Measurements from ENCODE around the gene RPS28.
"Not testable (repeated sequence)": the region's sequence is repeated elsewhere in the genome, so short reads cannot be mapped to it uniquely, and the experiment has no call there.

Gene RPS28

GRCh38 chr19:8342684-8343482, 21.6 kb downstream of the RPS28 start, which contains the start of gene KANK3:
Gene KANK3 (minus strand): TSS chr19:8343262. CDS start chr19:8337828, 5,434 bp downstream.
- DNase-seq (ENCODE audit: low spot score) = peak; percentile 95

GRCh38 chr19:8343483-8343844, 22.2 kb downstream of the RPS28 start:
- no peak for DNase-seq (ENCODE audit: low spot score)

GRCh38 chr19:8349629-8350372, 28.5 kb downstream of the RPS28 start:
- not testable (repeated sequence) for DNase-seq (ENCODE audit: low spot score)

GRCh38 chr19:8352134-8352827, 31.0 kb downstream of the RPS28 start:
- no peak for DNase-seq (ENCODE audit: low spot score)

GRCh38 chr19:8352845-8353244, 31.5 kb downstream of the RPS28 start:
- not testable (repeated sequence) for DNase-seq (ENCODE audit: low spot score)

- DNase-seq (ENCODE audit: low spot score) = no peak
Observed at GRCh38 chr19:8355631-8356402, 34.5 kb downstream of the RPS28 start.

GRCh38 chr19:8357007-8357521, 35.8 kb downstream of the RPS28 start:
- DNase-seq (ENCODE audit: low spot score) = no peak

GRCh38 chr19:8358948-8359347, 37.7 kb downstream of the RPS28 start:
- DNase-seq (ENCODE audit: low spot score) = no peak

- no peak for DNase-seq (ENCODE audit: low spot score)
Observed at GRCh38 chr19:8360196-8360595, 38.9 kb downstream of the RPS28 start.

GRCh38 chr19:8361921-8362793, 40.9 kb downstream of the RPS28 start:
- no peak for DNase-seq (ENCODE audit: low spot score)

- DNase-seq (ENCODE audit: low spot score) = peak; percentile 27
Observed at GRCh38 chr19:8363803-8364771, 42.8 kb downstream of the RPS28 start, which contains the start of gene ANGPTL4. Gene ANGPTL4 (plus strand): TSS chr19:8364155. CDS start chr19:8364322, 167 bp downstream.

- no peak for DNase-seq (ENCODE audit: low spot score)
Observed at GRCh38 chr19:8366121-8366581, 44.9 kb downstream of the RPS28 start.

- no peak for DNase-seq (ENCODE audit: low spot score)
Observed at GRCh38 chr19:8366961-8367326, 45.6 kb downstream of the RPS28 start.

- DNase-seq (ENCODE audit: low spot score) = no peak
Observed at GRCh38 chr19:8367327-8368001, 46.2 kb downstream of the RPS28 start.

- no peak for DNase-seq (ENCODE audit: low spot score)
Observed at GRCh38 chr19:8370176-8371010, 49.1 kb downstream of the RPS28 start.

- DNase-seq (ENCODE audit: low spot score) = no peak
Observed at GRCh38 chr19:8371011-8371804, 49.9 kb downstream of the RPS28 start.
